Neural cell (in vitro differentiated cells): ENCODE measurements around the gene CHKA.

Experiments used
- CTCF ChIP-seq: fragments of 450-650 bp; IDR thresholded peaks from 2 replicates; pipeline ENCODE4 v1.5.1; 2014; ENCODE audit warnings: antibody characterized with exemption, mild to moderate bottlenecking, moderate library complexity; ENCODE audit not compliant: poor library complexity, severe bottlenecking
- EZH2 ChIP-seq: fragments of 200-600, 300-800 bp; shearing (Covaris generic), sonication (generic); IDR thresholded peaks from 2 replicates; pipeline ENCODE4 v1.6.1; 2014; ENCODE audit warnings: antibody characterized with exemption, low read length, borderline replicate concordance, mild to moderate bottlenecking; ENCODE audit not compliant: insufficient read depth, poor library complexity, severe bottlenecking
- POLR2AphosphoS5 ChIP-seq: IDR thresholded peaks from 2 replicates; pipeline ENCODE4 v1.6.1; 2012
- SMC3 ChIP-seq: fragments of 450-650 bp; conservative IDR thresholded peaks from 2 replicates; pipeline ENCODE4 v1.6.1; 2014; ENCODE audit warnings: antibody characterized with exemption, mild to moderate bottlenecking, moderate library complexity; ENCODE audit not compliant: poor library complexity

- no peak for TF ChIP-seq POLR2AphosphoS5
- no peak for TF ChIP-seq CTCF
- TF ChIP-seq EZH2 = no peak
- no peak for TF ChIP-seq SMC3
These were observed 78.2 kb downstream of the CHKA start for GRCh38 chr11:68043029-68043348.
